K562 (cell line): ENCODE measurements around the gene LAMB2. TPM values are rescaled to one million over a fixed set of nuclear protein-coding genes. Genes with fewer than 3 reads are reported as not detected.

Experiments used
- CCNT2 ChIP-seq: IDR thresholded peaks from 2 replicates; pipeline ENCODE4 v1.6.1; 2011; ENCODE audit warnings: borderline replicate concordance, low read depth, mild to moderate bottlenecking, moderate library complexity, mixed read lengths, low read length; ENCODE audit not compliant: insufficient read length; ENCODE audit errors: extremely low read depth
- CREM ChIP-seq: IDR thresholded peaks from 2 replicates; pipeline ENCODE4 v1.6.1; 2014; ENCODE audit warnings: antibody characterized with exemption, low read depth
- KDM1A ChIP-seq, 2 experiments: fragments of 450-650 bp; IDR thresholded peaks; 2 replicates each; pipeline ENCODE4 v1.6.1; 2016; ENCODE audit warnings: mild to moderate bottlenecking in 2 of 2
- NBN ChIP-seq: fragments of 450-650 bp; IDR thresholded peaks from 2 replicates; pipeline ENCODE4 v1.6.1; 2016; ENCODE audit warnings: low read depth, mild to moderate bottlenecking
- NONO ChIP-seq, 2 experiments: fragments of 200-400 bp in 1 of 2; fragments of 450-650 bp in 1 of 2; formaldehyde crosslinking in 1 of 2; IDR thresholded peaks; 2 replicates each; pipeline ENCODE4 v1.6.1; 2017; ENCODE audit warnings: low read depth in 2 of 2, mild to moderate bottlenecking in 2 of 2, moderate library complexity in 2 of 2, low read length in 1 of 2
- NR2C2 ChIP-seq, 2 experiments: fragments of 200-800 bp in 1 of 2; sonication (Bioruptor generic) in 1 of 2; sonication (generic) in 1 of 2; formaldehyde crosslinking in 1 of 2; IDR thresholded peaks; 2 replicates each; pipeline versions ENCODE4 v1.6.1 to v1.8.0; 2016 to 2022; ENCODE audit warnings: mild to moderate bottlenecking in 1 of 2, missing compliant biosample characterization in 1 of 2, missing genetic modification characterization in 1 of 2, missing genetic modification reagents in 1 of 2
- PCBP1 ChIP-seq: fragments of 200-400 bp; formaldehyde crosslinking; IDR thresholded peaks from 2 replicates; pipeline ENCODE4 v1.6.1; 2018; ENCODE audit warnings: mild to moderate bottlenecking, low read depth, low read length; ENCODE audit not compliant: poor library complexity, severe bottlenecking
- SIN3B ChIP-seq: fragments of 450-650 bp; IDR thresholded peaks from 2 replicates; pipeline ENCODE4 v1.6.1; 2017; ENCODE audit warnings: low read depth, mild to moderate bottlenecking, moderate library complexity
- TBL1XR1 ChIP-seq, 2 experiments: IDR thresholded peaks; 2 replicates each; pipeline ENCODE4 v1.6.1; 2012; ENCODE audit warnings: improper control_type of control experiment in 2 of 2, low read length in 2 of 2, mild to moderate bottlenecking in 1 of 2
- TEAD2 ChIP-seq: fragments of 450-650 bp; IDR thresholded peaks from 2 replicates; pipeline ENCODE4 v1.6.1; 2016; ENCODE audit warnings: missing genetic modification characterization, control low read depth, missing compliant biosample characterization
- TEAD4 ChIP-seq, 2 experiments: sonication (generic) in 1 of 2; formaldehyde crosslinking in 1 of 2; IDR thresholded peaks; 2 replicates each; pipeline versions ENCODE4 v1.6.1 to v1.8.0; 2012 to 2022; ENCODE audit warnings: borderline replicate concordance in 1 of 2, inconsistent platforms in 1 of 2, low read length in 1 of 2, mild to moderate bottlenecking in 1 of 2, missing genetic modification reagents in 1 of 2
- ZNF384 ChIP-seq: IDR thresholded peaks from 2 replicates; pipeline ENCODE4 v1.6.1; 2012; ENCODE audit warnings: low read depth, low read length, improper control_type of control experiment
- ZNF511 ChIP-seq: sonication (generic); formaldehyde crosslinking; IDR thresholded peaks from 2 replicates; pipeline ENCODE4 v1.8.0; 2022; ENCODE audit warnings: mild to moderate bottlenecking, missing genetic modification reagents
- polyA plus RNA-seq, 8 experiments: library from polyadenylated mRNA; depleted of rRNA in 4 of 8; stranded (reverse) in 5 of 8; unstranded in 3 of 8; fragments of >200 nt; fragmentation: Nextera tagmentation in 2 of 8; fragmentation: Illumina TruSeq in 1 of 8; extraction: Ambion mirVana in 2 of 8; extraction: Trizol in 1 of 8; gene quantifications; 2 replicates each; pipeline versions ENCODE4 v1.2.1 to v1.2.3, GENCODE V29; 2011 to 2014; ENCODE audit warnings: inconsistent platforms in 1 of 8, missing spikeins in 1 of 8
- total RNA-seq, 7 experiments: library from RNA; depleted of rRNA in 6 of 7; stranded (reverse); fragments of >200 nt in 6 of 7; fragmentation: Illumina TruSeq in 2 of 7; extraction: Trizol in 2 of 7; gene quantifications; 2 replicates each; pipeline versions ENCODE4 v1.2.1 to v1.2.3, GENCODE V29; 2011 to 2021; ENCODE audit warnings: low replicate concordance in 1 of 7
- TF ChIP-seq, protein P1 (sequence below): fragments of 250-450 bp; sonication (Bioruptor Pico); IDR thresholded peaks from 2 replicates; pipeline ENCODE4 v1.5.0; 2022; ENCODE audit warnings: mild to moderate bottlenecking
- TF ChIP-seq, protein P2 (sequence below), 3 experiments: fragments of 200-800 bp in 1 of 3; sonication (Bioruptor generic) in 1 of 3; sonication (generic) in 1 of 3; formaldehyde crosslinking in 1 of 3; IDR thresholded peaks; 2 replicates each; pipeline versions ENCODE4 v1.6.1 to v1.8.0; 2016 to 2022; ENCODE audit warnings: mild to moderate bottlenecking in 2 of 3, missing compliant biosample characterization in 2 of 3, missing genetic modification characterization in 2 of 3, missing genetic modification reagents in 1 of 3
- TF ChIP-seq, protein P3 (sequence below): fragments of 450-650 bp; IDR thresholded peaks from 2 replicates; pipeline ENCODE4 v1.6.1; 2018; ENCODE audit not compliant: partially characterized antibody

Gene LAMB2
- total and polyA plus RNA-seq, 9 of the 15 experiments (the other 6 are each of a cell fraction or from before 2014, with no cell fraction given): 1.4 to 26.0 (median 16.2) TPM

DNA sequence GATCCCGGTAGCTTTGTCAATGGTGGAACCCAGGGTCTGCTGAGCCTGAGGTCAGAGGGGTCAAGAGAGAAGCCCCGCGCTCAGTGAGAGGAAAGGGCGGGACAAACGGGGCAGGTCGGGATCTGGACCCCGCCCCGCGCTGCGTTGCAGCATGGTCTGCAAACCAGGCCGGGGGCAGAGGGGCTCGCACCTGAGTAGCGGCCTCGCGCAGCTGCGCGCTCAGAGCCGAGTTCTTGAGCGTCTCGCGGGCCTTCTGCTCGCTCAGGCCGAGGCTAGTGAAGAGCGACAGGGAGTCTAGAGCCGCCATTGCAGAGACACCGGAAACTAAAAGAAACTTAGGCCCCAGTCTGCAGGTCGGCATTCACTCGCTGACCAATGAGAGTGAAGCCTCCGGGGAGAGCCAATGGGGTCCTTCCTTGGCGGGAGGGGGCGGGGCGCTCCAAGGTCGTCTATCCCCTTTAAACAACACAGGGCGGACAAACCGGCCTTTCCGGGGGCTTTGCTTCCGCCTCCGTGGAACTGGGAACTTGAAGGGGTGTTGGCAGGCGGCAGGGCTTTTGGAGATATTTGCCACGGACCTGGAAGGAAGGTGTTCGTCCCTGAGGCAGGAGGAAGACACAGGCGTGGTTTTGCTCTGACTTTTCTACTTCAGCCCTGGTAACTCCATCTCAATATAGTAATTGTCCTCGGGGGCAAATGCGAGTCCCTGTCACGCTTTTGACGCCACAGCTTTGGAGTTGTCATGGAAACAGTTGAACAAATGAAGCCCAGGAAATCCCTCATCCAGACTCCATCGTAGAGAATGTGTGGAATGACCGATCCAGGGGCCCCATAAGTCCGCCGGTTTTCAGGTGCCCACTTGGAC is 28.2 kb downstream of the LAMB2 start, which contains the start of gene QARS1 (continued):
- TF ChIP-seq SIN3B (peak; percentile 83; the same call in 1 of the 2 replicates), PCBP1 (no peak), ZNF511 (CRISPR knock-in tag) (peak; percentile 67), TEAD4 (IDR thresholded peaks at IDR 0.05; ENCODE audit: low read length) (no peak), TEAD4 (CRISPR knock-in tag; IDR thresholded peaks at IDR 0.05; ENCODE audit: borderline replicate concordance) (no peak), CREM (peak; percentile 4; the same call in 1 of the 2 replicates), TBL1XR1 (IDR thresholded peaks at IDR 0.05; ENCODE audit: low read length in 2 of 2) (no peak), NONO (IDR thresholded peaks at IDR 0.05; ENCODE audit: low read depth in 2 of 2, low read length in 1 of 2) (no peak), ZNF384 (no peak), CCNT2 (no peak), KDM1A (IDR thresholded peaks at IDR 0.05) (no peak), TEAD2 (no peak), NR2C2 (CRISPR knock-in tag; IDR thresholded peaks at IDR 0.05) (peak; percentile 17; the same call in 1 of the 2 replicates), NR2C2 (tag; IDR thresholded peaks at IDR 0.05) (peak; percentile 97), NBN (no peak)
- TF ChIP-seq, protein P1, sequence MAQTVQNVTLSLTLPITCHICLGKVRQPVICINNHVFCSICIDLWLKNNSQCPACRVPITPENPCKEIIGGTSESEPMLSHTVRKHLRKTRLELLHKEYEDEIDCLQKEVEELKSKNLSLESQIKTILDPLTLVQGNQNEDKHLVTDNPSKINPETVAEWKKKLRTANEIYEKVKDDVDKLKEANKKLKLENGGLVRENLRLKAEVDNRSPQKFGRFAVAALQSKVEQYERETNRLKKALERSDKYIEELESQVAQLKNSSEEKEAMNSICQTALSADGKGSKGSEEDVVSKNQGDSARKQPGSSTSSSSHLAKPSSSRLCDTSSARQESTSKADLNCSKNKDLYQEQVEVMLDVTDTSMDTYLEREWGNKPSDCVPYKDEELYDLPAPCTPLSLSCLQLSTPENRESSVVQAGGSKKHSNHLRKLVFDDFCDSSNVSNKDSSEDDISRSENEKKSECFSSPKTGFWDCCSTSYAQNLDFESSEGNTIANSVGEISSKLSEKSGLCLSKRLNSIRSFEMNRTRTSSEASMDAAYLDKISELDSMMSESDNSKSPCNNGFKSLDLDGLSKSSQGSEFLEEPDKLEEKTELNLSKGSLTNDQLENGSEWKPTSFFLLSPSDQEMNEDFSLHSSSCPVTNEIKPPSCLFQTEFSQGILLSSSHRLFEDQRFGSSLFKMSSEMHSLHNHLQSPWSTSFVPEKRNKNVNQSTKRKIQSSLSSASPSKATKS (CRISPR knock-in tag): no peak
- TF ChIP-seq, protein P2, sequence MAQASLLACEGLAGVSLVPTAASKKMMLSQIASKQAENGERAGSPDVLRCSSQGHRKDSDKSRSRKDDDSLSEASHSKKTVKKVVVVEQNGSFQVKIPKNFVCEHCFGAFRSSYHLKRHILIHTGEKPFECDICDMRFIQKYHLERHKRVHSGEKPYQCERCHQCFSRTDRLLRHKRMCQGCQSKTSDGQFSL (CRISPR knock-in tag; IDR thresholded peaks at IDR 0.05): no peak
- TF ChIP-seq, protein P2 (tag; IDR thresholded peaks at IDR 0.05): no peak
- TF ChIP-seq, protein P3, sequence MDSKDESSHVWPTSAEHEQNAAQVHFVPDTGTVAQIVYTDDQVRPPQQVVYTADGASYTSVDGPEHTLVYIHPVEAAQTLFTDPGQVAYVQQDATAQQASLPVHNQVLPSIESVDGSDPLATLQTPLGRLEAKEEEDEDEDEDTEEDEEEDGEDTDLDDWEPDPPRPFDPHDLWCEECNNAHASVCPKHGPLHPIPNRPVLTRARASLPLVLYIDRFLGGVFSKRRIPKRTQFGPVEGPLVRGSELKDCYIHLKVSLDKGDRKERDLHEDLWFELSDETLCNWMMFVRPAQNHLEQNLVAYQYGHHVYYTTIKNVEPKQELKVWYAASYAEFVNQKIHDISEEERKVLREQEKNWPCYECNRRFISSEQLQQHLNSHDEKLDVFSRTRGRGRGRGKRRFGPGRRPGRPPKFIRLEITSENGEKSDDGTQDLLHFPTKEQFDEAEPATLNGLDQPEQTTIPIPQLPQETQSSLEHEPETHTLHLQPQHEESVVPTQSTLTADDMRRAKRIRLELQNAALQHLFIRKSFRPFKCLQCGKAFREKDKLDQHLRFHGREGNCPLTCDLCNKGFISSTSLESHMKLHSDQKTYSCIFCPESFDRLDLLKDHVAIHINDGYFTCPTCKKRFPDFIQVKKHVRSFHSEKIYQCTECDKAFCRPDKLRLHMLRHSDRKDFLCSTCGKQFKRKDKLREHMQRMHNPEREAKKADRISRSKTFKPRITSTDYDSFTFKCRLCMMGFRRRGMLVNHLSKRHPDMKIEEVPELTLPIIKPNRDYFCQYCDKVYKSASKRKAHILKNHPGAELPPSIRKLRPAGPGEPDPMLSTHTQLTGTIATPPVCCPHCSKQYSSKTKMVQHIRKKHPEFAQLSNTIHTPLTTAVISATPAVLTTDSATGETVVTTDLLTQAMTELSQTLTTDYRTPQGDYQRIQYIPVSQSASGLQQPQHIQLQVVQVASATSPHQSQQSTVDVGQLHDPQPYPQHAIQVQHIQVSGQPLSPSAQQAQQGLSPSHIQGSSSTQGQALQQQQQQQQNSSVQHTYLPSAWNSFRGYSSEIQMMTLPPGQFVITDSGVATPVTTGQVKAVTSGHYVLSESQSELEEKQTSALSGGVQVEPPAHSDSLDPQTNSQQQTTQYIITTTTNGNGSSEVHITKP: peak; percentile 45
